ENCODE results near the gene IL1RAPL2.

GRCh38 chrX:105696870-105697269, 1130.9 kb downstream of the IL1RAPL2 start:
- TF ChIP-seq CTCF (IDR thresholded peaks at IDR 0.05) (no peak), POLR2A (IDR thresholded peaks at IDR 0.05) (no peak)

Measured in heart left ventricle (tissue), 13 donors.